OCI-LY7 (cell line): ENCODE results near the gene BRME1.

Source experiments
- EZH2phosphoT487 ChIP-seq: fragments of 200-600 bp; sonication (generic); IDR thresholded peaks from 2 replicates; pipeline ENCODE4 v1.6.1; 2018; ENCODE audit warnings: low read depth, borderline replicate concordance, mild to moderate bottlenecking, mixed run types, antibody characterized with exemption, low read length, moderate library complexity, mixed read lengths
- TF ChIP-seq, protein P1 (sequence below): fragments of 200-600 bp; sonication (generic); conservative IDR thresholded peaks from 2 replicates; pipeline ENCODE4 v1.5.1; 2014; ENCODE audit warnings: mild to moderate bottlenecking, antibody characterized with exemption, low read length, moderate library complexity, mixed read lengths

DNA sequence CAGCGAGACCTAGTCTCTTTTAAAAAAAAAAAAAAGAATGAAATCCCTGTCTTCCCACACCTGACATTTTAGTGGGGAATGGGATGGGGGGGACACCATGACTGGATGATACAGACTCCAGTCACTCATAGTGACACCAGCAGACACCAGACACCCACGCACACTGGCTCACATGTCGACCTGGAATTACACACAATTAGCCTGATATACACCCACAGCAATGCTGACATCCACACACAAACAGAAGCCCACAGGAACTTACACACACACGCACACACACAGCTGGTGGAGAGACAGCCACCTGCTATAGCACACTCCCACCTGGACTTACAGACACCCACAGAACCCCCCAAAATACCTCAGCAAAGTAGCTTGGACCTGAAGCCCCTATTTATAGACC is 37.3 kb downstream of the BRME1 start:
- TF ChIP-seq, protein P1, sequence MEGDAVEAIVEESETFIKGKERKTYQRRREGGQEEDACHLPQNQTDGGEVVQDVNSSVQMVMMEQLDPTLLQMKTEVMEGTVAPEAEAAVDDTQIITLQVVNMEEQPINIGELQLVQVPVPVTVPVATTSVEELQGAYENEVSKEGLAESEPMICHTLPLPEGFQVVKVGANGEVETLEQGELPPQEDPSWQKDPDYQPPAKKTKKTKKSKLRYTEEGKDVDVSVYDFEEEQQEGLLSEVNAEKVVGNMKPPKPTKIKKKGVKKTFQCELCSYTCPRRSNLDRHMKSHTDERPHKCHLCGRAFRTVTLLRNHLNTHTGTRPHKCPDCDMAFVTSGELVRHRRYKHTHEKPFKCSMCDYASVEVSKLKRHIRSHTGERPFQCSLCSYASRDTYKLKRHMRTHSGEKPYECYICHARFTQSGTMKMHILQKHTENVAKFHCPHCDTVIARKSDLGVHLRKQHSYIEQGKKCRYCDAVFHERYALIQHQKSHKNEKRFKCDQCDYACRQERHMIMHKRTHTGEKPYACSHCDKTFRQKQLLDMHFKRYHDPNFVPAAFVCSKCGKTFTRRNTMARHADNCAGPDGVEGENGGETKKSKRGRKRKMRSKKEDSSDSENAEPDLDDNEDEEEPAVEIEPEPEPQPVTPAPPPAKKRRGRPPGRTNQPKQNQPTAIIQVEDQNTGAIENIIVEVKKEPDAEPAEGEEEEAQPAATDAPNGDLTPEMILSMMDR: no peak
- no peak for TF ChIP-seq EZH2phosphoT487
